ENCODE results near the gene CEP72.
"Not testable (repeated sequence)": the region's sequence is repeated elsewhere in the genome, so short reads cannot be mapped to it uniquely, and the experiment has no call there.

DNA sequence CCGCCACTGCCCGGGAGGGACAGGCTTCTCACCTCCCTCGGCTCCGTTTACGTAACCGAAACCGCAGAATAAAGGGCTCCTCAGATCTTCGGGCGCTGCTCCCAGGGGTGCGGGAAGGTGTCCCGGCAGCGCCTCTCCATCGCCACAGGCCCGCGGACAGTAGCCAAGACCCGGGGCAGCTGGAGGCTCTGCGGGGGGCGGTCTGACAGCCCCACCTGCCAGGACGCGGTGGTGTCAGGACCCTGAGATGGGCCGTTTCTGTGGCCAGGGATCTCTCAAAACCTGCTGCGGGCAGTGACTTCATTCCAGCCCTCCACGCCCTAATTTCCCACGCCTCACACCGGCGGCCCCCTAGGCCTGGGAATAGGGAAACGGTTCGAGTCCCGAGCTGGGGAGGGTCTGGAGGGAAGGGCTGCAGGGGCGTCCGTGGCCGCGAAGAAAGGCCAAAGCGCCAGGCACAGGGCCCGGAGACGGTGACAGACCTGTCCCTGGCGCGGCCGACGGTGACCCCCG lies 80.4 kb downstream of the CEP72 start:
- TF ChIP-seq, protein P1, sequence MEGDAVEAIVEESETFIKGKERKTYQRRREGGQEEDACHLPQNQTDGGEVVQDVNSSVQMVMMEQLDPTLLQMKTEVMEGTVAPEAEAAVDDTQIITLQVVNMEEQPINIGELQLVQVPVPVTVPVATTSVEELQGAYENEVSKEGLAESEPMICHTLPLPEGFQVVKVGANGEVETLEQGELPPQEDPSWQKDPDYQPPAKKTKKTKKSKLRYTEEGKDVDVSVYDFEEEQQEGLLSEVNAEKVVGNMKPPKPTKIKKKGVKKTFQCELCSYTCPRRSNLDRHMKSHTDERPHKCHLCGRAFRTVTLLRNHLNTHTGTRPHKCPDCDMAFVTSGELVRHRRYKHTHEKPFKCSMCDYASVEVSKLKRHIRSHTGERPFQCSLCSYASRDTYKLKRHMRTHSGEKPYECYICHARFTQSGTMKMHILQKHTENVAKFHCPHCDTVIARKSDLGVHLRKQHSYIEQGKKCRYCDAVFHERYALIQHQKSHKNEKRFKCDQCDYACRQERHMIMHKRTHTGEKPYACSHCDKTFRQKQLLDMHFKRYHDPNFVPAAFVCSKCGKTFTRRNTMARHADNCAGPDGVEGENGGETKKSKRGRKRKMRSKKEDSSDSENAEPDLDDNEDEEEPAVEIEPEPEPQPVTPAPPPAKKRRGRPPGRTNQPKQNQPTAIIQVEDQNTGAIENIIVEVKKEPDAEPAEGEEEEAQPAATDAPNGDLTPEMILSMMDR (IDR thresholded peaks at IDR 0.05) = not testable (repeated sequence)
- not testable (repeated sequence) for TF ChIP-seq ZFX (IDR thresholded peaks at IDR 0.05; ENCODE audit: borderline replicate concordance)

Measured in 22Rv1 (cell line).